Mucosa of stomach (tissue), 1 donor: ENCODE data around the gene CCDC57.
"Not testable (repeated sequence)": the region's sequence is repeated elsewhere in the genome, so short reads cannot be mapped to it uniquely, and the experiment has no call there.

Source experiments
- H3K27me3 ChIP-seq: one replicate; pipeline ENCODE4 v1.7.0; 2013; ENCODE audit warnings: mild to moderate bottlenecking, low read length; ENCODE audit not compliant: control insufficient read depth, insufficient read depth
- H3K36me3 ChIP-seq: one replicate; pipeline ENCODE4 v1.7.0; 2013; ENCODE audit warnings: low read length; ENCODE audit not compliant: control insufficient read depth, insufficient read depth
- H3K4me1 ChIP-seq: one replicate; pipeline ENCODE4 v1.7.0; 2013; ENCODE audit warnings: mild to moderate bottlenecking, low read length; ENCODE audit not compliant: control insufficient read depth, insufficient read depth
- H3K4me3 ChIP-seq: one replicate; pipeline ENCODE4 v1.7.0; 2013; ENCODE audit warnings: low read length
- H3K9ac ChIP-seq: one replicate; pipeline ENCODE4 v1.7.0; 2013; ENCODE audit warnings: mild to moderate bottlenecking, low read length, moderate library complexity
- H3K9me3 ChIP-seq: one replicate; pipeline ENCODE4 v1.7.0; 2013; ENCODE audit warnings: mild to moderate bottlenecking, low read length, moderate library complexity; ENCODE audit not compliant: control insufficient read depth
- donor health status: Pancreatic carcinoma.

CCDC57 gene

GRCh38 chr17:82178499-82179261, 34.0 kb downstream of the CCDC57 start:
- Histone ChIP-seq H3K9me3 (no peaks in the 10 kb centered on the region), H3K36me3 (no peaks in the 10 kb centered on the region), H3K4me1 (no peaks in the 10 kb centered on the region), H3K9ac (no peak overlapping the region), H3K4me3 (no peak overlapping the region), H3K27me3 (no peaks in the 10 kb centered on the region)

GRCh38 chr17:82177761-82178498, 34.7 kb downstream of the CCDC57 start:
- H3K36me3 ChIP-seq, result no peaks in the 10 kb centered on the region
- H3K4me3 ChIP-seq, result no peak overlapping the region
- no peaks in the 10 kb centered on the region for H3K4me1 ChIP-seq

GRCh38 chr17:82177276-82177675, 35.4 kb downstream of the CCDC57 start:
- Histone ChIP-seq H3K4me1 (no peaks in the 10 kb centered on the region), H3K36me3 (no peaks in the 10 kb centered on the region), H3K9me3 (no peaks in the 10 kb centered on the region), H3K27me3 (no peaks in the 10 kb centered on the region), H3K9ac (no peak overlapping the region), H3K4me3 (no peak overlapping the region)

More at GRCh38 chr17:82177761-82178498, 34.7 kb downstream of the CCDC57 start:
- no peak overlapping the region for H3K9ac ChIP-seq
- H3K9me3 ChIP-seq, result no peaks in the 10 kb centered on the region
- no peaks in the 10 kb centered on the region for H3K27me3 ChIP-seq

GRCh38 chr17:82175951-82176350, 36.7 kb downstream of the CCDC57 start:
- Histone ChIP-seq H3K4me3 (no peak overlapping the region), H3K9me3 (no peaks in the 10 kb centered on the region), H3K36me3 (no peaks in the 10 kb centered on the region), H3K27me3 (no peaks in the 10 kb centered on the region), H3K4me1 (no peaks in the 10 kb centered on the region), H3K9ac (no peak overlapping the region)

- no peaks in the 10 kb centered on the region for H3K36me3 ChIP-seq
- no peaks in the 10 kb centered on the region for H3K27me3 ChIP-seq
- H3K4me3 ChIP-seq, result no peak overlapping the region
- H3K9ac ChIP-seq, result no peak overlapping the region
- no peaks in the 10 kb centered on the region for H3K9me3 ChIP-seq
- no peaks in the 10 kb centered on the region for H3K4me1 ChIP-seq
Observed at GRCh38 chr17:82175201-82175600, 37.4 kb downstream of the CCDC57 start.

GRCh38 chr17:82174042-82174857, 38.4 kb downstream of the CCDC57 start:
- not testable (repeated sequence) for H3K9me3 ChIP-seq, H3K27me3 ChIP-seq, H3K4me3 ChIP-seq, H3K9ac ChIP-seq, H3K36me3 ChIP-seq, H3K4me1 ChIP-seq

GRCh38 chr17:82173351-82174041, 39.1 kb downstream of the CCDC57 start:
- no peaks in the 10 kb centered on the region for H3K9me3 ChIP-seq
- no peaks in the 10 kb centered on the region for H3K36me3 ChIP-seq
- H3K4me1 ChIP-seq, result no peaks in the 10 kb centered on the region
- H3K4me3 ChIP-seq, result no peak overlapping the region
- no peaks in the 10 kb centered on the region for H3K27me3 ChIP-seq
- no peak overlapping the region for H3K9ac ChIP-seq

- H3K9me3 ChIP-seq, result no peaks in the 10 kb centered on the region
- no peak overlapping the region for H3K9ac ChIP-seq
- H3K36me3 ChIP-seq, result no peaks in the 10 kb centered on the region
- no peak overlapping the region for H3K4me3 ChIP-seq
- no peaks in the 10 kb centered on the region for H3K4me1 ChIP-seq
- H3K27me3 ChIP-seq, result no peaks in the 10 kb centered on the region
Observed at GRCh38 chr17:82172486-82173160, 40.0 kb downstream of the CCDC57 start.

- H3K4me3 ChIP-seq, result no peak overlapping the region
- no peaks in the 10 kb centered on the region for H3K9me3 ChIP-seq
- no peaks in the 10 kb centered on the region for H3K27me3 ChIP-seq
- no peaks in the 10 kb centered on the region for H3K36me3 ChIP-seq
- no peak overlapping the region for H3K9ac ChIP-seq
- no peaks in the 10 kb centered on the region for H3K4me1 ChIP-seq
Observed at GRCh38 chr17:82171750-82172375, 40.8 kb downstream of the CCDC57 start.

GRCh38 chr17:82170412-82170961, 42.2 kb downstream of the CCDC57 start:
- Histone ChIP-seq H3K9me3 (no peaks in the 10 kb centered on the region), H3K36me3 (no peaks in the 10 kb centered on the region), H3K27me3 (no peaks in the 10 kb centered on the region), H3K4me3 (no peak overlapping the region), H3K4me1 (no peaks in the 10 kb centered on the region), H3K9ac (no peak overlapping the region)

- Histone ChIP-seq H3K9me3 (no peaks in the 10 kb centered on the region), H3K27me3 (no peaks in the 10 kb centered on the region), H3K9ac (no peak overlapping the region), H3K36me3 (no peaks in the 10 kb centered on the region), H3K4me1 (no peaks in the 10 kb centered on the region), H3K4me3 (no peak overlapping the region)
Observed at GRCh38 chr17:82168568-82168967, 44.1 kb downstream of the CCDC57 start.
